UCSD-AML1 (cell line): ENCODE results near the gene SBNO1.
"Not testable (repeated sequence)": the region's sequence is repeated elsewhere in the genome, so short reads cannot be mapped to it uniquely, and the experiment has no call there.

Source experiments
- DNase-seq: peaks from one replicate; lab custom pipeline; 2025; ENCODE audit not compliant: unreplicated experiment; lab: John Stamatoyannopoulos, UW

The SBNO1 gene

DNA sequence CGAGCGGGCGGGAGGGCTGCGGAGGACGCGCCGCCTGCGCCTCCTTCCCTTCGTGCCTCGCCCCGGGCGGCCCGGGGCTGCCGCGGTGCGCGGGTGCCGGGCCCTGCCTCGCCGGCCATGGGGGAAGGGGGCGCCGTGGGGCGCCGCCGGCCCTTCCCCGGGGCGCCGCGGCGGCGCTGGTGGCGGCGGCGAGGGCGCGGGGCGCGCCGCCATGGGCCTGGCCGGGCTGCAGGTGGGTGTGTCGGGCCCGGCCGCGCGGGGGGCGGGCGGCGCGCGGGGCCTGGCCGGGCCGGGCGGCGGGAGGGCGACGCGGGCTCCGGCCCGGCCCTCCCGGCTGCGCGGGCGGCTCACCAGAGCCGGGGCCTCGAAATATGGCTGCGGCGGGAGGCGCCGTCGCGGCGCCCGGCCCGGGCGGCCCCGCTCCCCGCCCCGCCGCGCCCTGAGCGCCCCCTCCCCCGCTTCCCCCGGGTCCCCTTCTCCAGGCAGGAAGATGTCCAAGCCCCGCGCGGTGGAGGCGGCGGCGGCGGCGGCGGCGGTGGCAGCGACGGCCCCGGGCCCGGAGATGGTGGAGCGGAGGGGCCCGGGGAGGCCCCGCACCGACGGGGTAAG, 24.4 kb upstream of the SBNO1 start:
- DNase-seq, result no peak

DNA sequence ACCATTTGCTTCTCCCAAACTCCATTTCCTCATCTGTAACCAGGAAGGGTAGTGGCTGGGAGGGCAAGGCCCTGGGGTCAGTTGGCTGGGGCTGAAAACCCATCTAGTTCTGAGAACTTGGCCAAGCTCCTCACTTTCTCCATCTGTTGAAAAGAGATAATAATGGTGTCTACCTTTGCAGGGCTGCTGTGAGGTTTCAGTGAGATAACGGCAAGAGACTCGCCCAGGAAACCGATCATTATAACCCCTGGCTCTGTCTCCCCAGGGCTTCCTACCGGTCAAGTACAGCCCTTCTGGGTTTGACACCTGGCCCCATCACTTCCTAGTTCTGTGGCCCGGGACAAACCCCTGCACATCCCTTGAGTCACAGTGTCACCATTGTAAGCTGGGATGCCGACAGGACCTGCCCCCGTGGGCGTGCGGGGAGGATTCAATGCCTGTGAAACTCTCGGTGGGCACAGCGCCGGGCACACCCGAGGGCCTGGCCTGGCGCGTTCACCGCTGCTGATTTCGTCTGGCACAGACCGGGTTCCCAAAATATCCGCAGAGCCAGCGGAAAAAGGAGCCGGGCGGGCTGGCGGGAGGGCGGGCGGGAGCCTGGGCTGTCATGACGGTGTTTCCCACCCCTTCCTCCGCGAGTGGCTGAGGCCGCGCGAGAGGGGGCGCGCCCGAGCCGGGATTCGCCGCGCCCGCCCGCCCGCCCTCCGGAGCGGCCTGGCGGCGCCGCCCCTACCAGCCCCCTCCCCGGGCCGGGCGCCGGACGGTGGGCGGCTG, 23.7 kb upstream of the SBNO1 start:
- peak; percentile 77 for DNase-seq

DNA sequence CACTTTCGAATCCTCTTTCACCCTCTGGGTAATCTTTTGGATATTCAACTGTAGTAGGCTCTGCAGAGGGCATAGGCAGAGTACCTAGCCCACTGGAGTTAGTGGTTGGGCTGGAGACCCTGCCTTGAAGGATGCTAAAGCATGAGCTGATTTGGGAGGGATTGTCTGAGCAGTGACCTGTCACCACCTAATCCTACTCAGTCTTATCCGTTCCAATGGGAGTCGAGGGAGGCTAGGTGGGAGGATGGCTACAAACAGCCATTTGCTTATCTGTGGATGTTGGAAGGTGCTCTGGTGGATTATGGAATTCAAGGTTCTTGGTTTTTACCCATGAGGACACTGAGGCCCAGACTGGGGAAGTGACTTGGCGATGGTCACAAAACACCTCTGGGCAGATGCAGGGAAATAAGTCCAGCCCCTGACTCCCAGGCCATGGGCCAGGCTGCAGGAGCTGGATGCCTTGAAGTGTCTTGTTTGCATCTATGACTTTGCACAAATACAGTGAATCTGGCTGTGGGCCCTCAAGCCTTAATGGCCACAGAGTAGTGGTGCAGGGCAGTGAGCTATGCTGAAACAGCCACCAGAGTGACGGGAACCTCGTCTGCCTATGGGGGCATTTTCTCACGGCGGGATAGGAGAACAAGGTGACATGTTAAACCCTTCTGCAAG, 23.0 kb upstream of the SBNO1 start:
- DNase-seq, result peak; percentile 42

DNA sequence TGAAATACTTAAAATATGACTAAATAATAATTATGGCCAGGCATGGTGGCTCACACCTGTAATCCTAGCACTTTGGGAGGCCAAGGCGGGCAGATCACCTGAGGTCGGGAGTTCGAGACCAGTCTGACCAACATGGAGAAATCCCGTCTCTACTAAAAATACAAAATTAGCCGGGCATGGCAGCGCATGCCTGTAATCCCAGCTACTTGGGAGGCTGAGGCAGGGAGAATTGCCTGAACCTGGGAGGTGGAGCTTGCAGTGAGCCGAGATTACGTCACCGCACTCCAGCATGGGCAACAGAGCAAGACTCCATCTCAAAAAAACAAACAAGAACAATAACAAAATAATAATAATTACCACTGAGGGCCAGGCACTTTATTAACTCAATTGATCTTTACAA, 20.9 kb upstream of the SBNO1 start:
- not testable (repeated sequence) for DNase-seq

DNA sequence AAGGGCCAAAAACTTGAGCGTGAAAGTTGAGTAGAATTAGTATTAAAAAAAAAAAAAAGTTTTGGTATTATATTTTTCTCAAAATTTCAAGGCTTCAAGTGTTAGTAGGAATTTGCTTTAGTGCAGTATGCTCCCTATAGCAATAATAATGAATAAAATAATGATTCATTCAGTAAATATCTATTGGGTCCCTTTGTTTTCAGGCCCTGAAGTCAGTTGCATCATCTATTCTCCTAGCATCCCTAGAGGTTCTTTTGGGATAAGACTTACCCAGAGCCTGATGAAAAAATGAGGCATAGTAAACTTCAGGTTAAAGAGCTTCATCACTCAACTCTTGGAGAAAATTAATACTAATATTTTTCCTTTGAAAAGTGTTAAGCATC, 20.3 kb upstream of the SBNO1 start:
- DNase-seq, result no peak

DNA sequence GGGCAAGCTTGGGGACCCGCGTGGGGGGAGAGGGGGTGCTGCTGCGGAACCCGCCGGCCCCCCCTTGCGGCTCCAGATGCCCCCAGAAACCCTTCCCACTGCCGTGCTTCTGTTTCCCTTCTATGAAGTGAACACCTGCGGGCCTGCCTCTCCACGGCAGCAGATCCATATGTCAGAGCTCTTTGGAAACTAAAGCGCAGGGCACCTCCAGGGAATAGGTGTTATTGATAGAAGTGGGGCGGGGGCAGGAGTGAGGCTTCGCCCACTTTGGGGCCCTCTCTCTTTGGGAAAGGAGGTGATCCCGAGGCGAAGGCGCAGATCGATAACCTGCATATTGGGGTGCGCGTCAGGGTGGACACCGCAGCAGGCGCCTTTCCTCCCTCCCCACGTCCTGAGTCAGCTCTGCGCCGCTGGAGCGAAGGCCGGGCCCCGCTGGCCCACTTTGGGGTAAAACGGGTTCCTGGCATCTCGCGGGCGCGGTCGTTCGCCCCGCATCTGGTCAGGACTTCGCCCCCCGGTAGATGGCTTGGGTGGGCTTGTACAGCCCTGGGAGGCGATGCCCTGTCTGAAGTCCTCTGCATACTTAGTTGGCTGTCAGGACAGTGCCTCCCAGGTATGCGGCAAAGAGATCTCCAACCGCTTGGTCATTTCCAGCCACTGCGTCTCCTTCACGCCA, 19.8 kb upstream of the SBNO1 start:
- DNase-seq, result peak; percentile 43

DNA sequence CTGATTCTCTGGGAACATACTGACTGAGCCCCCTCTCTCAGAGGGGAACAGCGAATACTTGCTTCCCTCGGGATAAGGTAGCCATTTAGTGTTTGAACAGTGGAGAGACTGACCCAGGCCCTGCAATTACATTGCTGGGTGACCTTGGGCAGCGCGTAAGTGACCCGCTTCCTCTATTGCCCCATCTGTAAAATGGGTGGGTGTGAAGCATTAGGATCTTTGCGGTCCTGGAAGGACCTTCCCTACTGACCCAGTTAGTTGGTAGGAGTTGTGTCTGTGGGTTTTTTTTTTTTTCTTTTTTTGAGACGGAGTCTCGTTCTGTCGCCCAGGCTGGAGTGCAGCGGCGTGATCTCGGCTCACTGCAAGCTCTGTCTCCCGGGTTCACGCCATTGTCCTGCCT, 18.0 kb upstream of the SBNO1 start:
- DNase-seq, result no peak

DNA sequence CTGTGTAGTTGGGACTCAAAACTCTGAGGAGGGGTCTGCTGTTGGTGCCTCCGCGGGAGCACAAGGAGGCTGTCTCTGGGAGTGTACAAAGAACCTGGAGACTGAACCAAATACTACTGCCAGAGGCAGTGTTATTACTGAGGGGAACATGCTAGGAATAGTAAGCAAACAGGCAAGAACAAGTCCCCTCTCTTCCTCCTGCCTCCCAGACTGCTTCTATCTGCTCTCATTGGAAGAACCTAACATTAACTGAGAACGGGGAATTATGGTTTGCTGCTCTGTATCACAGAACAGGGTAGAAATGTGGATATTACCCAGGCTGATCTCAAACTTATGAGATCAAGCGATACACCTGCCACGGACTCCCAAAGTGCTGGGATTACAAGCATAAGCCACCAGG, 14.7 kb upstream of the SBNO1 start:
- DNase-seq, result no peak

DNA sequence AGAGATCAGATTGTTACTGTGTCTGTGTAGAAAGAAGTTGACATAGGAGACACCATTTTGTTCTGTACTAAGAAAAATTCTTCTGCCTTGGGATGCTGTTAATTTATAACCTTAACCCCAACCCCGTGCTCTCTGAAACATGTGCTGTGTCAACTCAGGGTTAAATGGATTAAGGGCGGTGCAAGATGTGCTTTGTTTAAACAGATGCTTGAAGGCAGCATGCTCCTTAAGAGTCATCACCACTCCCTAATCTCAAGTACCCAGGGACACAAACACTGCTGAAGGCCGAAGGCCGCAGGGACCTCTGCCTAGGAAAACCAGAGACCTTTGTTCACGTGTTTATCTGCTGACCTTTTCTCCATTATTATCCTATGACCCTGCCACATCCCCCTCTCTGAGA, 7.8 kb upstream of the SBNO1 start:
- DNase-seq, result not testable (repeated sequence)

DNA sequence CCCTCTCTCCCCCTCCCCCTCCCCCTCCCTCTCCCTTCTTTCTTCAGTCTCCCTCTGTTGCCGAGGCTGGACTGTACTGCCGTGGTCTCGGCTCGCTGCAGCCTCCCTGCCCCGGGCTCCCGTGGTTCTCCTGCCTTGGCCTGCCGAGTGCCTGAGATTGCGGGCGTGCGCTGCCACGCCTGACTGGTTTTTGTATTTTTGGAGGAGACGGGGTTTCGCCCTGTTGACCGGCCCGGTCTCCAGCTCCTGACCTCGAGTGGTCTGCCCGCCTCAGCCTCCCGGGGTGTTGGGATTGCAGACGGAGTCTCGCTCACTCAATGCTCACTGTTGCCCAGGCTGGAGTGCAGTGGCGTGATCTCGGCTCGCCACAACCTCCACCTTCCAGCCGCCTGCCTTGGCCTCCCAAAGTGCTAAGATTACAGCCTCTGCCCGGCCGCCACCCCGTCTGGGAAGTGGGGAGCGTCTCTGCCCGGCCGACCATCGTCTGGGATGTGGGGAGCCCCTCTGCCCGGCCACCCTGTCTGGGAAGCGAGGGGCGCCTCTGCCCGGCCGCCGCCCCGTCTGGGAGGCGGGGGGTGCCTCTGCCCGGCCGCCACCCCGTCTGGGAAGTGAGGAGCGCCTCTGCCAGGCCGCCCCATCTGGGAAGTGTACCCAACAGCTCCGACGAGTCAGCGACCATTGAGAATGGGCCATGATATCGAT, 7.2 kb upstream of the SBNO1 start:
- DNase-seq, result not testable (repeated sequence)

DNA sequence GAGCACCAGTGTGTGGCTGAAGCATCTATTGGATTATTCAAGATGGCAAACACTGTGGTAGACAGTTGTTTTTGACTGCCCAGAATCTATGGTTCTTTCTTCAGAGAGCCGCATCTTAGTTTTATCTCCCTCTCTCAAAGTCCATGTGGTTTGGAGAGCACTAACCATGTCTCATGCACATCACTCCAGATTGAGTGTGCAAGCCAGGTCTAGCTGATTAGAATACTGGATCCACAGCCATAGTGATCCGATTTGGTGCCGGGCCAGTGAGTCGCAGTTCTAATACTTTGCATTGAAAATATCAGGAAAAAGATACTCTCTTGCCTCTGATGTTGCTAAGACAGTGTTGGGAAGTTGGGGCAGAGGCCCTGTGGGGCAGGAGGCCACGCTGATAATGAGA, 4.6 kb upstream of the SBNO1 start:
- no peak for DNase-seq

DNA sequence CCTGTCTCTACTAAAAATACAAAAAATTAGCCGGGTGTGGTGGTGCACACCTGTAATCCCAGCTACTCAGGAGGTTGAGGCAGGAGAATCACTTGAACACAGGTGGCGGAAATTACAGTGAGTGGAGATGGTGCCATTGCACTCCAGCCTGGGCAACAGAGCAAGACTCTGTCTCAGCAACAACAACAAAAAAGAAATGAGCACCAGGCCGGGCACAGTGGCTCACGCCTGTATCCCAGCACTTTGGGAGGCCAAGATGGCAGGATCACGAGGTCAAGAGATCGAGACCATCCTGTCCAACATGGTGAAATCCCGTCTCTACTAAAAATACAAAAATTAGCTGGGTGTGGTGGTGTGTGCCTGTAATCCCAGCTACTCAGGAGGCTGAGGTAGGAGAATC, 3.8 kb upstream of the SBNO1 start:
- not testable (repeated sequence) for DNase-seq

DNA sequence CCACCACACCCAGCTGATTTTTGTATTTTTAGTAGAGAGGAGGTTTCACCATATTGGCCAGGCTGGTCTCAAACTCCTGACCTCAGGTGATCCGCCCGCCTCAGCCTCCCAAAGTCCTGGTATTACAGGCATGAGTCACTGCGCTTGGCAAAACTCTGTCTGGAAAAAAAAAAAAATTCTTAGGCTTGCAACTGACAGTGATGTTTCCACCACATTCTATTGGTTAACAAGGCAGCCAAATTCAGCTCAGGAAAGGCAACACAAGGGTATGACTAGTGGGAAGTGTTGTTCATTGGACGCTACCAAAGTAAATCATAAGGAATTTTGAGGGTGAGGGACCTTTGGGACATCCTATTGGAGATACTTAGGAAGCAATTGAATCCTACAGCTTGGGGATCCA, 2.9 kb upstream of the SBNO1 start:
- DNase-seq, result no peak

DNA sequence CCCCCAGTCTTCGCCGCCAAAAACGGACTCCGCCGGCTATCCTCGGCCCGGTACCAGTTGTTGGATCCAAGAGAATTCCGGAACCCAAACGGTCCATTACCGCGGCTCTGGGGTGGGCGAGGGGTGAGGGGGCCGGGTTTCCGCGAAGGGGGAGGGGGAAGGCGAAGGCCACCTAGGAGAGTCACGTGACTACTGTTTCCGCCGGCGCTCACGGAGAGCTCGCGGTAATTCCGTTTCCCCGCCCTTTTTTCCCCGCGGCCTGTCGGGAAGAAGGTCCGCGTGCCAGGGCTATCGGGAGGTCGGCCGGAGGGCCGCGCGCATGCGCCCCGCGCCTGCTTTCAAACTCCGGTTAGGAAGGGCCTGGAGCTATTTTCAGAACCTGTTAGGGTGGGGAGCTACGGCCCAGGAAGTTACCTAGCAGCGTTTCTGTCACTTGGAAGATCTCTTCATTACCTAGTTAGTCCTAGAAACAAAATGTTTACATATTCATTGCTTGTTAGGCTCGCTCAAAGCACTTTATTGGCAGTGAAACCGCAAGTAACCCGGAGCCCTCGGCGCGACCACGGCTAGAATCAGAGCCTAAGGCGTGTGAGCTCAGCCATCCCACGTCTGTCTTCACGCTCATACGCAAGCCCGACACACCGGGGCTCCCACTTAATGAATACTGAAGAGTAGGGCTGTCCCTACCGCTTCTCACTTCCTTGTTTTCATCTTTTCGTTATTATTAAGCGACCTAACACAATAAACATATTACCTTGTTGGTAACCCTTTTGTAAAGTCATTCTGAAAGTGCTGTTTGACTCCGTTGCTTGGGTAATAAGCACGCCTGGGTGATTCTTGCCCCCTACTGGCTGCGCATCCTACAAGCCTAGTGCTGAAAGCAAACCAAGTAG, 624 bp upstream of the SBNO1 start:
- DNase-seq, result peak; percentile 98

DNA sequence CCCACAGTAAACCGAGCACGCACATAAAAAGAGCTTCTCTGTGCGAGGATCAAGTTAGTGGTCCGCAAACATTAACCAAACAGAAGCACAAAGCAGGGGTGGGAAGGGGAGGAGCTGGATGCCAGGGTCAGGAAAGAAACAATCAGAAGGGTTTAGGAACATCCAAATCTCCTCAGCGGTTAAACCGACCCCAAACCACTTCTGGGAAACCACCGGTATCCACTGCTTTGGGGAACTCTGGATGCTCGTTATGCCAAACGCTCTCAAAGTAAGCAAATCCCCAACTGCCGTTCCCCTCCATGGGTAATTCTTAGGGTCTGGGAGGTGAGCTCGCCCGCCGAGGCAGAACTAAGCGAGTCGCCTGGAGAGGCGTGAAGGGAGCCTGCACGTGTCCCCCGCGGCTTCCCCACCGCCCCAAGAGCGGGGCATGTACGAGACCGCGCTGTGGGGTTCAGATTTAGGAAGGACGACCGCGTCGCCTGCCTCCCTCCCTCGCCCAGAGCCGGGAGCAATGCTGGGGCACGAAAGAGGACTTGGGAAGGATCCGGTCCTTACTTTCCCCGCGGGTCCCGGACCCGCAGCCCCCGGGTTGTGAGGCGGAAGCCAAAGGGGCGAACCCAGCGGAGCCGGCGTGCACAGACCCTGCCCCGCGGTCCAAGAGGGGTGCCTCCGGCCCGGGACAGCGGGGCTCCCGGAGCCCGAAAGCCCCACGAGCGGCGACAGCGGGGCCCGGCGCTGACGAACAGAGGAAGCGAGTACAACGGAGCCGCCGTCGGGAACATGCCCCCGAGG, 711 bp downstream of the SBNO1 start:
- DNase-seq, result peak; percentile 37

DNA sequence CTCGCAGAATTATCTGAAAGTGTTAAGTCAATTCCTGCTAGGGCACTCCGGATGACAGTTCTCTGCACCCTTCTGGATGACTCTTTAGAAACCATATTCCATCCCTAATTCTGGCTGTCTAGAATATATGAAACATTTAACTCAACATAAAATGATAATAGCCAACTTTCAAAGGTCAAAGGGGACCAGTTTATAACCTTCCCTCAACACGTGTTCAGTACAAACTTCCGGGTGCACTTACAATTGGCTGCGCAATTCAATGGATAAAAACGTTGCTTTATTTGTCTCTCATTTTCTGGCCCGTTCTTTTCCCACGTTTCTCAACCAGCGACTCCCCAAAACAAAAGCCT, 1.3 kb downstream of the SBNO1 start:
- DNase-seq, result no peak

DNA sequence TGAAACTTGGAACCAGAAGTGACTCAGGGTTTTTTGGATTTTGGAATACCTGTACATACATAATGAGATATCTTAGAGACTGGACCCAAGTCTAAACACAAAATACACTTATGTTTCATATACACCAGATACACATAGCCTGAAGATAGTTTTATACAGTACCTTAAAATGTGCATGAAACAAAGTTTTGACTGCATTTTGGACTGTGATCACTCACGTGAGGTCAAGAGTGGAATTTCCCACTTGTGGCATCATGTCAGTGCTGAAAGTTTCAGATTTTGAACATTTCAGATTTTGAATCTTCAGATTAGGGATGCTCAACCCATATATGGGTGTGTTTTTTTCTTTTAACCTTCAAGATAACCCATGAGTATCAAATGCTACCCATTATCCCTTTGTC, 6.6 kb downstream of the SBNO1 start:
- no peak for DNase-seq

DNA sequence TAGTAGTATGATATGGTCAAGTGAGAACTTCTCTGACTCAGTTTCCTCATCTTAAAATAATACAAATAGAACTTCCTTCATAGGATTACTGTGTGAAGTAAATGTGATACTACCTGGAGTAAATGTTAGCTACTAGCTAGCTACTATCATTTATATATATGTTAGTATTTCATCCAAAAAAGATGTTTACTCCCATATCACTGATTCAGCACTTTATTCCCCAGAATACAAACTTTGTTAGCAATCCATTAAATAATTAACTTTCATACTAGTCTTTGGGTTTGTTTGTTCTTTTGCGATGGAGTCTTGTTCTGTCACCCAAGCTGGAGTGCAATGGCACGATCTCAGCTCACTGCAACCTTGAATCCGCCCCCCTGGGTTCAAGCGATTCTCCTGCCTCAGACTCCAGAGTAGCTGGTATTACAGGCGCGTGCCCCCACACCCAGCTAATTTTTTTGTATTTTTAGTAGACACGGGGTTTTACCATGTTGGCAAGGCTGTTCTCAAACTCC, 8.4 kb downstream of the SBNO1 start:
- DNase-seq, result no peak

DNA sequence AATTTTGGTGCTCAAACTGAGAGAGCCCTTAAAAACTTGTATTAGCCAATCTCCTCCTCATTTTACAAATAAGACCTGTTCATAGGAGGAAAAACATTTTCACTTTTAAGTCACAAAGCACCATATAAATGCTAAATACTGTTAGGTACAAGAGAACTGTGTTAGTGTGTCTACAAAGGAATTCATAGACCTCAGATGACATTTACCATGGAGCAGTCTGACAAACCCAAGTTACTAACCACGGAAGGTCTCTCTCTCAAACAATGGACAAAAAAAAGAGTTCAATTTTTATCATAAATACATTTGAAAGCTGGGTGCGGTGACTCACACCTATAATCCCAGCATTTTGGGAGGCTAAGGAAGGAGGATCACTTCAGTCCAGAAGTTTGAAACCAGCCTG, 10.0 kb downstream of the SBNO1 start:
- no peak for DNase-seq
